Measurements from ENCODE around the gene RIC8A. TPM values are rescaled to one million over a fixed set of nuclear protein-coding genes. Genes with fewer than 3 reads are reported as not detected.

RIC8A gene
- total and polyA plus RNA-seq, 2 of the 13 experiments (the other 11 are each of a cell fraction or from before 2014, with no cell fraction given): 62.1 to 63.8 TPM

DNA sequence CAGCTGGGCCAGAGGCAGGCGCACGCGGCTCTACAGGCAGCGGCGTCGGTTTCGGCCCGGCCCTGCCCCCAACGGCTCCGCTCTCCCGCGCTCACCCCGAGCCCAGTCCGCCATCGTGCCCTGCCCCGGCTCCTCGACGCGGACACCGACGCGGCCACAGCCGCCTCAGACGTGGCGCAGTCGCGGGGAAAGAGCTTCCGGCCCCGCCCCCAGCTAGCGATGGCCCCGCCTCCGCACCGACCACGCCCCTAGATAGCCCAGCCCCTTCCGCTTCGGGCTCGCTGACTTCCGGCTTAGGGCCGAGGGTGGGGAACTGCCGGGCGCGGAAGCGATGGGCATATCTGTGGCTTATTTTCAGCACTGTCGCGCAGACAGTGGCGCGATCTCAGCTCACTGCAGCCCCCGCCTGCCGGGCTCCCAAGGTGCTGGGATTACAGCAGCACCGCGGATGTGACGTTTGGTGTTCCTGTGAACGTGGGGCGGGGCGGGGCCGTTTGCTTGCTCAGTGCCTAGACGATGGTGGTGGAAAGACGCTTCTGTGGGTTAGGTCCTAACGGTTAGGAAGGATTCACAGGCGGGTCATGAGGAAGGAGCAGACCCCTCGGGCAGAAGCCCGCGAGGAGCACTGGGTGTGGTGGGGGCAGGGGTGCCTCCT, at the start of gene RIC8A, which contains the start of gene BET1L (continued):
- TF ChIP-seq, protein P1, sequence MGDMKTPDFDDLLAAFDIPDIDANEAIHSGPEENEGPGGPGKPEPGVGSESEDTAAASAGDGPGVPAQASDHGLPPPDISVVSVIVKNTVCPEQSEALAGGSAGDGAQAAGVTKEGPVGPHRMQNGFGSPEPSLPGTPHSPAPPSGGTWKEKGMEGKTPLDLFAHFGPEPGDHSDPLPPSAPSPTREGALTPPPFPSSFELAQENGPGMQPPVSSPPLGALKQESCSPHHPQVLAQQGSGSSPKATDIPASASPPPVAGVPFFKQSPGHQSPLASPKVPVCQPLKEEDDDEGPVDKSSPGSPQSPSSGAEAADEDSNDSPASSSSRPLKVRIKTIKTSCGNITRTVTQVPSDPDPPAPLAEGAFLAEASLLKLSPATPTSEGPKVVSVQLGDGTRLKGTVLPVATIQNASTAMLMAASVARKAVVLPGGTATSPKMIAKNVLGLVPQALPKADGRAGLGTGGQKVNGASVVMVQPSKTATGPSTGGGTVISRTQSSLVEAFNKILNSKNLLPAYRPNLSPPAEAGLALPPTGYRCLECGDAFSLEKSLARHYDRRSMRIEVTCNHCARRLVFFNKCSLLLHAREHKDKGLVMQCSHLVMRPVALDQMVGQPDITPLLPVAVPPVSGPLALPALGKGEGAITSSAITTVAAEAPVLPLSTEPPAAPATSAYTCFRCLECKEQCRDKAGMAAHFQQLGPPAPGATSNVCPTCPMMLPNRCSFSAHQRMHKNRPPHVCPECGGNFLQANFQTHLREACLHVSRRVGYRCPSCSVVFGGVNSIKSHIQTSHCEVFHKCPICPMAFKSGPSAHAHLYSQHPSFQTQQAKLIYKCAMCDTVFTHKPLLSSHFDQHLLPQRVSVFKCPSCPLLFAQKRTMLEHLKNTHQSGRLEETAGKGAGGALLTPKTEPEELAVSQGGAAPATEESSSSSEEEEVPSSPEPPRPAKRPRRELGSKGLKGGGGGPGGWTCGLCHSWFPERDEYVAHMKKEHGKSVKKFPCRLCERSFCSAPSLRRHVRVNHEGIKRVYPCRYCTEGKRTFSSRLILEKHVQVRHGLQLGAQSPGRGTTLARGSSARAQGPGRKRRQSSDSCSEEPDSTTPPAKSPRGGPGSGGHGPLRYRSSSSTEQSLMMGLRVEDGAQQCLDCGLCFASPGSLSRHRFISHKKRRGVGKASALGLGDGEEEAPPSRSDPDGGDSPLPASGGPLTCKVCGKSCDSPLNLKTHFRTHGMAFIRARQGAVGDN (CRISPR knock-in tag; IDR thresholded peaks at IDR 0.05): peak; percentile 89
- TF ChIP-seq ZNF670 (CRISPR knock-in tag; IDR thresholded peaks at IDR 0.05; ENCODE audit: borderline replicate concordance): peak; percentile 61; the same call in 1 of the 2 replicates
- no peak for TF ChIP-seq RBM22 (optimal IDR thresholded peaks at IDR 0.05; ENCODE audit: low read length)
- no peak for TF ChIP-seq ZNF562 (CRISPR knock-in tag; IDR thresholded peaks at IDR 0.05; ENCODE audit: borderline replicate concordance)
- TF ChIP-seq, protein P2, sequence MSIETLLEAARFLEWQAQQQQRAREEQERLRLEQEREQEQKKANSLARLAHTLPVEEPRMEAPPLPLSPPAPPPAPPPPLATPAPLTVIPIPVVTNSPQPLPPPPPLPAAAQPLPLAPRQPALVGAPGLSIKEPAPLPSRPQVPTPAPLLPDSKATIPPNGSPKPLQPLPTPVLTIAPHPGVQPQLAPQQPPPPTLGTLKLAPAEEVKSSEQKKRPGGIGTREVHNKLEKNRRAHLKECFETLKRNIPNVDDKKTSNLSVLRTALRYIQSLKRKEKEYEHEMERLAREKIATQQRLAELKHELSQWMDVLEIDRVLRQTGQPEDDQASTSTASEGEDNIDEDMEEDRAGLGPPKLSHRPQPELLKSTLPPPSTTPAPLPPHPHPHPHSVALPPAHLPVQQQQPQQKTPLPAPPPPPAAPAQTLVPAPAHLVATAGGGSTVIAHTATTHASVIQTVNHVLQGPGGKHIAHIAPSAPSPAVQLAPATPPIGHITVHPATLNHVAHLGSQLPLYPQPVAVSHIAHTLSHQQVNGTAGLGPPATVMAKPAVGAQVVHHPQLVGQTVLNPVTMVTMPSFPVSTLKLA (IDR thresholded peaks at IDR 0.05): peak; percentile 44
- TF ChIP-seq, protein P3, sequence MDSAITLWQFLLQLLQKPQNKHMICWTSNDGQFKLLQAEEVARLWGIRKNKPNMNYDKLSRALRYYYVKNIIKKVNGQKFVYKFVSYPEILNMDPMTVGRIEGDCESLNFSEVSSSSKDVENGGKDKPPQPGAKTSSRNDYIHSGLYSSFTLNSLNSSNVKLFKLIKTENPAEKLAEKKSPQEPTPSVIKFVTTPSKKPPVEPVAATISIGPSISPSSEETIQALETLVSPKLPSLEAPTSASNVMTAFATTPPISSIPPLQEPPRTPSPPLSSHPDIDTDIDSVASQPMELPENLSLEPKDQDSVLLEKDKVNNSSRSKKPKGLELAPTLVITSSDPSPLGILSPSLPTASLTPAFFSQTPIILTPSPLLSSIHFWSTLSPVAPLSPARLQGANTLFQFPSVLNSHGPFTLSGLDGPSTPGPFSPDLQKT (CRISPR knock-in tag; IDR thresholded peaks at IDR 0.05; ENCODE audit: borderline replicate concordance): peak; percentile 56; the same call in 1 of the 2 replicates
- TF ChIP-seq MBNL3 (CRISPR knock-in tag; conservative IDR thresholded peaks at IDR 0.05): no peak
- TF ChIP-seq MTF2 (CRISPR knock-in tag; IDR thresholded peaks at IDR 0.05; ENCODE audit: borderline replicate concordance): no peak
- TF ChIP-seq ZNF768 (CRISPR knock-in tag; IDR thresholded peaks at IDR 0.05): peak; percentile 48; the same call in 1 of the 2 replicates
- TF ChIP-seq RFX5 (IDR thresholded peaks at IDR 0.05; ENCODE audit: low read depth, low read length): no peak
- peak; percentile 79 for TF ChIP-seq CBFB (CRISPR knock-in tag; IDR thresholded peaks at IDR 0.05)
- TF ChIP-seq, protein P4, sequence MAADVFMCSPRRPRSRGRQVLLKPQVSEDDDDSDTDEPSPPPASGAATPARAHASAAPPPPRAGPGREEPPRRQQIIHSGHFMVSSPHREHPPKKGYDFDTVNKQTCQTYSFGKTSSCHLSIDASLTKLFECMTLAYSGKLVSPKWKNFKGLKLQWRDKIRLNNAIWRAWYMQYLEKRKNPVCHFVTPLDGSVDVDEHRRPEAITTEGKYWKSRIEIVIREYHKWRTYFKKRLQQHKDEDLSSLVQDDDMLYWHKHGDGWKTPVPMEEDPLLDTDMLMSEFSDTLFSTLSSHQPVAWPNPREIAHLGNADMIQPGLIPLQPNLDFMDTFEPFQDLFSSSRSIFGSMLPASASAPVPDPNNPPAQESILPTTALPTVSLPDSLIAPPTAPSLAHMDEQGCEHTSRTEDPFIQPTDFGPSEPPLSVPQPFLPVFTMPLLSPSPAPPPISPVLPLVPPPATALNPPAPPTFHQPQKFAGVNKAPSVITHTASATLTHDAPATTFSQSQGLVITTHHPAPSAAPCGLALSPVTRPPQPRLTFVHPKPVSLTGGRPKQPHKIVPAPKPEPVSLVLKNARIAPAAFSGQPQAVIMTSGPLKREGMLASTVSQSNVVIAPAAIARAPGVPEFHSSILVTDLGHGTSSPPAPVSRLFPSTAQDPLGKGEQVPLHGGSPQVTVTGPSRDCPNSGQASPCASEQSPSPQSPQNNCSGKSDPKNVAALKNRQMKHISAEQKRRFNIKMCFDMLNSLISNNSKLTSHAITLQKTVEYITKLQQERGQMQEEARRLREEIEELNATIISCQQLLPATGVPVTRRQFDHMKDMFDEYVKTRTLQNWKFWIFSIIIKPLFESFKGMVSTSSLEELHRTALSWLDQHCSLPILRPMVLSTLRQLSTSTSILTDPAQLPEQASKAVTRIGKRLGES (CRISPR knock-in tag; IDR thresholded peaks at IDR 0.05; ENCODE audit: borderline replicate concordance): 0 out of 2 replicates have a peak, but pooled peaks have one; percentile 54
- no peak for TF ChIP-seq KDM6A (CRISPR knock-in tag; IDR thresholded peaks at IDR 0.05; ENCODE audit: low read depth)
- TF ChIP-seq TBP (CRISPR knock-in tag; IDR thresholded peaks at IDR 0.05): no peak
- TF ChIP-seq ZNF543 (CRISPR knock-in tag; IDR thresholded peaks at IDR 0.05): peak; percentile 34; the same call in 1 of the 2 replicates
- TF ChIP-seq FOXA3 (CRISPR knock-in tag; IDR thresholded peaks at IDR 0.05): no peak; the same call in 1 of the 2 replicates
- TF ChIP-seq KLF6 (CRISPR knock-in tag; IDR thresholded peaks at IDR 0.05): peak; percentile 75; the same call in 1 of the 2 replicates
- 0 out of 2 replicates have a peak, but pooled peaks have one; percentile 5 for TF ChIP-seq ZNF589 (CRISPR knock-in tag; conservative IDR thresholded peaks at IDR 0.05)
- TF ChIP-seq TSC22D2 (CRISPR knock-in tag; IDR thresholded peaks at IDR 0.05; ENCODE audit: borderline replicate concordance): no peak
- 0 out of 2 replicates have a peak, but pooled peaks have one; percentile 24 for TF ChIP-seq ZNF124 (CRISPR knock-in tag; IDR thresholded peaks at IDR 0.05)
- TF ChIP-seq MTA1 (CRISPR knock-in tag; IDR thresholded peaks at IDR 0.05; ENCODE audit: borderline replicate concordance): 0 out of 2 replicates have a peak, but pooled peaks have one; percentile 41
